H1 (cell line): ENCODE data around the gene IQCK. TPM values are rescaled to one million over a fixed set of nuclear protein-coding genes. Genes with fewer than 3 reads are reported as not detected.
A peak's percentile ranks its signal among the peaks of the same experiment; 100 is the strongest.

Experiments
- CTCF ChIA-PET: fragments of 300-600 bp; sonication (Branson Sonifier 250); formaldehyde crosslinking; loops from one replicate; lab custom pipeline; 2021; ENCODE audit not compliant: partially characterized antibody; lab: Charles Lee
- POLR2A ChIA-PET: fragments of 300-600 bp; sonication (Branson Sonifier 250); formaldehyde crosslinking; loops from one replicate; lab custom pipeline; 2021; ENCODE audit warnings: inconsistent platforms; ENCODE audit not compliant: partially characterized antibody; lab: Charles Lee
- DNase-seq, 2 experiments: peaks; one replicate each; pipeline versions ENCODE4 v3.0.0 to v3.0.0-alpha.2; 2010 to 2022; ENCODE audit warnings: low spot score in 2 of 2, low read depth in 1 of 2, mixed read lengths in 1 of 2
- FAIRE-seq: peaks from 2 replicates; lab custom pipeline; 2011; peaks lifted over from hg19 to GRCh38; lab: Jason Lieb, UNC
- H2AFZ ChIP-seq: 2 replicates; pipeline ENCODE4 v1.8.1; 2012; ENCODE audit warnings: low read length, inconsistent platforms
- H2AK5ac ChIP-seq: 2 replicates; pipeline ENCODE4 v1.6.1; 2013; ENCODE audit warnings: low read depth, low read length
- H2BK120ac ChIP-seq: replicated peaks from 2 replicates; pipeline ENCODE3; 2013; ENCODE audit warnings: low read depth, low read length, inconsistent platforms
- H2BK12ac ChIP-seq: 2 replicates; pipeline ENCODE4 v1.6.1; 2013; ENCODE audit warnings: low read depth, low read length
- H2BK15ac ChIP-seq: 2 replicates; pipeline ENCODE4 v1.6.1; 2013; ENCODE audit warnings: low read length
- H2BK20ac ChIP-seq: 2 replicates; pipeline ENCODE4 v1.6.1; 2013; ENCODE audit warnings: low read length
- H2BK5ac ChIP-seq: 2 replicates; pipeline ENCODE4 v1.6.1; 2013; ENCODE audit warnings: low read depth, low read length
- H3K14ac ChIP-seq: 2 replicates; pipeline ENCODE4 v1.6.1; 2013; ENCODE audit warnings: inconsistent platforms; ENCODE audit not compliant: insufficient read length
- H3K18ac ChIP-seq: 2 replicates; pipeline ENCODE4 v1.6.1; 2013; ENCODE audit warnings: low read length; ENCODE audit errors: extremely low read depth
- H3K23ac ChIP-seq: 2 replicates; pipeline ENCODE4 v1.6.1; 2013; ENCODE audit warnings: inconsistent platforms; ENCODE audit not compliant: insufficient read length
- H3K23me2 ChIP-seq: 2 replicates; pipeline ENCODE4 v1.6.1; 2013; ENCODE audit warnings: low read depth, low read length
- H3K27ac ChIP-seq: 2 replicates; pipeline ENCODE4 v1.6.1; 2011; ENCODE audit warnings: low read depth, low read length, inconsistent platforms
- H3K27me3 ChIP-seq, 4 experiments: replicated peaks in 1 of 4; 1 replicate in 1 of 4; 2 replicates in 3 of 4; pipeline versions ENCODE4 v1.6.1 to v1.8.1; 2011 to 2013; ENCODE audit warnings: low read length in 3 of 4, mild to moderate bottlenecking in 3 of 4, inconsistent platforms in 2 of 4, mixed read lengths in 2 of 4, moderate library complexity in 1 of 4; ENCODE audit not compliant: control insufficient read depth in 3 of 4, insufficient read depth in 3 of 4; ENCODE audit errors: extremely low read depth in 1 of 4
- H3K36me3 ChIP-seq, 4 experiments: 2 replicates each; pipeline versions ENCODE4 v1.6.1 to v1.8.1; 2011 to 2013; ENCODE audit warnings: mild to moderate bottlenecking in 4 of 4, low read length in 3 of 4, moderate library complexity in 2 of 4, control low read depth in 1 of 4, inconsistent platforms in 1 of 4; ENCODE audit not compliant: insufficient read depth in 4 of 4, control insufficient read depth in 2 of 4
- H3K4ac ChIP-seq: replicated peaks from 2 replicates; pipeline ENCODE3; 2013; ENCODE audit warnings: low read length, low read depth, mixed read lengths, inconsistent platforms; ENCODE audit not compliant: insufficient read length
- H3K4me1 ChIP-seq, 4 experiments: replicated peaks in 1 of 4; 1 replicate in 1 of 4; 2 replicates in 3 of 4; pipeline versions ENCODE4 v1.6.1 to v1.8.1; 2011 to 2013; ENCODE audit warnings: low read length in 3 of 4, inconsistent platforms in 2 of 4, mixed read lengths in 1 of 4; ENCODE audit not compliant: insufficient read depth in 4 of 4, control insufficient read depth in 3 of 4
- H3K4me2 ChIP-seq, 2 experiments: 2 replicates each; pipeline versions ENCODE4 v1.6.1 to v1.8.1; 2011 to 2013; ENCODE audit warnings: low read depth in 2 of 2, low read length in 2 of 2, control low read depth in 1 of 2, inconsistent platforms in 1 of 2, mild to moderate bottlenecking in 1 of 2; ENCODE audit not compliant: insufficient read depth in 1 of 2
- H3K4me3 ChIP-seq, 4 experiments: fragments of 200-600, 300-600 bp in 1 of 4; sonication (generic), shearing (Covaris generic), sonication (Bioruptor Twin) in 1 of 4; 2 replicates each; pipeline versions ENCODE4 v1.5.1 to v1.8.1; 2011 to 2016; ENCODE audit warnings: low read length in 4 of 4, low read depth in 3 of 4, control low read depth in 2 of 4, inconsistent platforms in 2 of 4, mild to moderate bottlenecking in 2 of 4, mixed read lengths in 1 of 4, moderate library complexity in 1 of 4; ENCODE audit not compliant: insufficient read depth in 2 of 4; ENCODE audit errors: extremely low read depth in 1 of 4
- H3K56ac ChIP-seq: replicated peaks from 2 replicates; pipeline ENCODE3; 2013; ENCODE audit warnings: low read depth, mild to moderate bottlenecking, mixed read lengths, low read length, inconsistent platforms; ENCODE audit not compliant: insufficient read length
- H3K79me1 ChIP-seq: 2 replicates; pipeline ENCODE4 v1.6.1; 2013; ENCODE audit warnings: low read depth, low read length, control low read depth
- H3K79me2 ChIP-seq, 2 experiments: 2 replicates each; pipeline versions ENCODE4 v1.6.1 to v1.8.1; 2012 to 2013; ENCODE audit warnings: low read length in 2 of 2, mild to moderate bottlenecking in 2 of 2, inconsistent platforms in 1 of 2; ENCODE audit not compliant: insufficient read depth in 2 of 2, control insufficient read depth in 1 of 2
- H3K9ac ChIP-seq, 4 experiments: replicated peaks in 1 of 4; 1 replicate in 1 of 4; 2 replicates in 3 of 4; pipeline versions ENCODE4 v1.6.1 to v1.8.1; 2011 to 2013; ENCODE audit warnings: low read depth in 3 of 4, low read length in 3 of 4, control low read depth in 2 of 4, mild to moderate bottlenecking in 2 of 4, moderate library complexity in 2 of 4, inconsistent platforms in 1 of 4; ENCODE audit errors: extremely low read depth in 1 of 4
- H3K9me3 ChIP-seq, 2 experiments: 2 replicates each; pipeline versions ENCODE4 v1.6.1 to v1.8.1; 2012 to 2013; ENCODE audit warnings: mild to moderate bottlenecking in 2 of 2, moderate library complexity in 2 of 2, control low read depth in 1 of 2, inconsistent platforms in 1 of 2, low read depth in 1 of 2, low read length in 1 of 2, mixed read lengths in 1 of 2; ENCODE audit not compliant: insufficient read depth in 2 of 2
- H4K20me1 ChIP-seq, 2 experiments: replicated peaks in 1 of 2; 2 replicates each; pipeline versions ENCODE3 to v1.8.1; 2011 to 2013; ENCODE audit warnings: inconsistent platforms in 2 of 2, low read length in 2 of 2, mild to moderate bottlenecking in 1 of 2; ENCODE audit not compliant: insufficient read depth in 2 of 2, control insufficient read depth in 1 of 2
- H4K5ac ChIP-seq: 2 replicates; pipeline ENCODE4 v1.6.1; 2013; ENCODE audit warnings: low read length, low read depth, mixed read lengths, inconsistent platforms; ENCODE audit not compliant: insufficient read length
- H4K8ac ChIP-seq: 2 replicates; pipeline ENCODE4 v1.8.0; 2013; ENCODE audit warnings: mild to moderate bottlenecking, moderate library complexity, low read length, inconsistent platforms; ENCODE audit not compliant: insufficient read depth; ENCODE audit errors: extremely low read depth
- H4K91ac ChIP-seq: replicated peaks from 2 replicates; pipeline ENCODE3; 2013; ENCODE audit warnings: low read length, mixed read lengths, inconsistent platforms; ENCODE audit not compliant: insufficient read length
- BCL11A ChIP-seq, 2 experiments: IDR thresholded peaks; one replicate each; pipeline ENCODE4 v1.6.1; 2011; ENCODE audit warnings: low read depth in 2 of 2, low read length in 2 of 2, mild to moderate bottlenecking in 2 of 2
- CBX5 ChIP-seq: fragments of 300-800, 300-1000 bp; sonication (generic); IDR thresholded peaks from 2 replicates; pipeline ENCODE4 v1.7.1; 2016; ENCODE audit warnings: antibody characterized with exemption, low read length, low read depth
- CEBPB ChIP-seq: IDR thresholded peaks from 2 replicates; pipeline ENCODE4 v1.6.1; 2012; ENCODE audit warnings: low read depth, low read length
- MAFK ChIP-seq: IDR thresholded peaks from 2 replicates; pipeline ENCODE4 v1.6.1; 2012; ENCODE audit warnings: low read depth, mild to moderate bottlenecking, improper control_type of control experiment, low read length
- MAX ChIP-seq: IDR thresholded peaks from 2 replicates; pipeline ENCODE4 v1.6.1; 2012; ENCODE audit warnings: inconsistent platforms
- PHF8 ChIP-seq: fragments of 200-600 bp; sonication (generic); conservative IDR thresholded peaks from 2 replicates; pipeline ENCODE4 v1.7.1; 2012; ENCODE audit warnings: low read depth, mild to moderate bottlenecking, inconsistent platforms, low read length, moderate library complexity
- RNF2 ChIP-seq: fragments of 200-900, 300-1000 bp; sonication (generic); IDR thresholded peaks from 2 replicates; pipeline ENCODE4 v1.7.1; 2016; ENCODE audit warnings: borderline replicate concordance, low read depth, mild to moderate bottlenecking, antibody characterized with exemption, low read length; ENCODE audit not compliant: poor library complexity, severe bottlenecking; ENCODE audit errors: missing control alignments
- TEAD4 ChIP-seq: IDR thresholded peaks from 2 replicates; pipeline ENCODE4 v1.6.1; 2012; ENCODE audit warnings: low read depth, low read length, inconsistent platforms, mixed read lengths
- USF2 ChIP-seq: IDR thresholded peaks from 2 replicates; pipeline ENCODE4 v1.6.1; 2011; ENCODE audit warnings: low read length, improper control_type of control experiment
- WGBS, 2 experiments: shearing (Covaris generic) in 1 of 2; methylation state at CpG; one replicate each; pipeline versions ENCODE4 v1.1.6 to v1.1.7; 2013 to 2015; ENCODE audit warnings: low lambda C conversion rate in 2 of 2, mixed read lengths in 2 of 2, inconsistent platforms in 1 of 2, low coverage in 1 of 2, missing lambda C conversion rate in 1 of 2; ENCODE audit not compliant: insufficient replicate concordance in 2 of 2, insufficient coverage in 1 of 2, insufficient read length in 1 of 2; ENCODE audit errors: extremely low coverage in 1 of 2, missing lambda C conversion rate in 1 of 2; 5-methylcytosine and 5-hydroxymethylcytosine counted together
- polyA plus RNA-seq, 7 experiments: library from polyadenylated mRNA; depleted of rRNA in 3 of 7; stranded (reverse) in 5 of 7; unstranded in 2 of 7; fragments of >200 nt in 5 of 7; fragments of 200-250 nt in 2 of 7; gene quantifications; 1 replicate in 5 of 7; 2 replicates in 1 of 7; 4 replicates in 1 of 7; pipeline versions ENCODE4 v1.2.1 to v1.2.3, GENCODE V29; 2011 to 2013; ENCODE audit warnings: missing spikeins in 2 of 7, mixed read lengths in 2 of 7
- total RNA-seq: library from RNA; stranded (reverse); fragmentation: NEBNext Ultra II Directional; extraction: Animal tissue kit (Norgen Biotek cat#: 25700); gene quantifications from 2 replicates; pipeline ENCODE4 v1.2.1, GENCODE V29; 2021

Gene IQCK
- total and polyA plus RNA-seq, 2 of the 8 experiments (the other 6 are each of a cell fraction or from before 2014, with no cell fraction given): 6.2 to 9.3 TPM

- no peaks in the 10 kb centered on the region for H3K79me1 ChIP-seq
- no peak overlapping the region for H3K9ac ChIP-seq
- no peak overlapping the region for H4K5ac ChIP-seq
- H4K20me1 ChIP-seq: no peaks in the 10 kb centered on the region
- no peak overlapping the region for H3K14ac ChIP-seq
- no peak overlapping the region for H2AFZ ChIP-seq
- no peak overlapping the region for H4K91ac ChIP-seq
- H3K36me3 ChIP-seq: no peaks in the 10 kb centered on the region
- POLR2A ChIA-PET: interaction anchor here (1.1 kb wide), 1 partner anchor 43 kb away, joined by 3 read pairs; no protein-coding TSS in a partner anchor
- H3K23ac ChIP-seq: peak overlapping the region; percentile 32
- no peak overlapping the region for H2BK5ac ChIP-seq
- H2AK5ac ChIP-seq: no peak overlapping the region
- no peaks in the 10 kb centered on the region for H3K27me3 ChIP-seq
- no peak overlapping the region for H2BK120ac ChIP-seq
- no peaks in the 10 kb centered on the region for H3K79me2 ChIP-seq
- no peak overlapping the region for H2BK12ac ChIP-seq
- peaks cover 0 to 6% of the 10 kb centered on the region in 2 experiments; a peak in 3 of 4 replicates for H3K9me3 ChIP-seq
- H3K4me2 ChIP-seq: no peak overlapping the region
- no peak overlapping the region for H3K27ac ChIP-seq
- H3K23me2 ChIP-seq: no peaks in the 10 kb centered on the region
- no peak overlapping the region for H3K18ac ChIP-seq
- WGBS, 2 experiments: 87% methylated on average over 7 of the region's 7 CpGs; no CpG with 5 or more reads in 1 of the 2 experiments
- no peak overlapping the region for H3K4me3 ChIP-seq
- peaks cover 0 to 2% (median 0%) of the 10 kb centered on the region in 4 experiments; a peak in 1 of 7 replicates for H3K4me1 ChIP-seq
- FAIRE-seq: no peak
- no peak overlapping the region for H2BK20ac ChIP-seq
- H3K56ac ChIP-seq: no peak overlapping the region
- no peak overlapping the region for H2BK15ac ChIP-seq
- DNase-seq: no peak
- H4K8ac ChIP-seq: no peak overlapping the region
- no peak overlapping the region for H3K4ac ChIP-seq
- CTCF ChIA-PET: no interaction called here
- no peak for TF ChIP-seq MAX
- TF ChIP-seq CBX5: no peak
- no peak for TF ChIP-seq BCL11A (IDR thresholded peaks at IDR 0.05; ENCODE audit: low read depth in 2 of 2, low read length in 2 of 2)
- no peak for TF ChIP-seq RNF2
- TF ChIP-seq MAFK: no peak
- TF ChIP-seq CEBPB: no peak
- TF ChIP-seq TEAD4: no peak
- TF ChIP-seq PHF8: no peak
- TF ChIP-seq USF2: no peak
These were observed 99.8 kb downstream of the IQCK start for GRCh38 chr16:19817875-19818274.
